Measurements from ENCODE around the gene AP3D1.

DNA sequence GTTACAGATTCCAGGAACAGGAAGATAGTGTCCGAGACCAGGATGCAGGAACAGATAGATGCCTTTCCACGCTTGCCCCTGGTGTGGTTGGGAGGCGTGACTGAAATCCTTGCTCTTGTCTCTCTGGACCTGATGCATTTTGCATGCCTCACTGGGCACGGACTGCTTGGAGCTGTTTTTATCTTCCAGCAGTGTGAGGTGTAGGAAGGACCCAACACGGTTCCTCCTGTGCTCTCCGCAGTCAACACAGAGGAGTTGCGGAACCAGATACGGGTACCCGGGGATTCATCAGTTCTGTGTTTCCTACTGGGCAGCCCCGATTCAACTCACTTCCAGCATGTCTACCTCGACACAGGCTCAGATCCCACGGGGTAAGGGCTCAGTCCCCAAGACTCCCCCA, 18.9 kb upstream of the AP3D1 start:
- TF ChIP-seq, protein P1, sequence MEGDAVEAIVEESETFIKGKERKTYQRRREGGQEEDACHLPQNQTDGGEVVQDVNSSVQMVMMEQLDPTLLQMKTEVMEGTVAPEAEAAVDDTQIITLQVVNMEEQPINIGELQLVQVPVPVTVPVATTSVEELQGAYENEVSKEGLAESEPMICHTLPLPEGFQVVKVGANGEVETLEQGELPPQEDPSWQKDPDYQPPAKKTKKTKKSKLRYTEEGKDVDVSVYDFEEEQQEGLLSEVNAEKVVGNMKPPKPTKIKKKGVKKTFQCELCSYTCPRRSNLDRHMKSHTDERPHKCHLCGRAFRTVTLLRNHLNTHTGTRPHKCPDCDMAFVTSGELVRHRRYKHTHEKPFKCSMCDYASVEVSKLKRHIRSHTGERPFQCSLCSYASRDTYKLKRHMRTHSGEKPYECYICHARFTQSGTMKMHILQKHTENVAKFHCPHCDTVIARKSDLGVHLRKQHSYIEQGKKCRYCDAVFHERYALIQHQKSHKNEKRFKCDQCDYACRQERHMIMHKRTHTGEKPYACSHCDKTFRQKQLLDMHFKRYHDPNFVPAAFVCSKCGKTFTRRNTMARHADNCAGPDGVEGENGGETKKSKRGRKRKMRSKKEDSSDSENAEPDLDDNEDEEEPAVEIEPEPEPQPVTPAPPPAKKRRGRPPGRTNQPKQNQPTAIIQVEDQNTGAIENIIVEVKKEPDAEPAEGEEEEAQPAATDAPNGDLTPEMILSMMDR (IDR thresholded peaks at IDR 0.05): no peak
- TF ChIP-seq POLR2A (IDR thresholded peaks at IDR 0.05) (no peak), POLR2AphosphoS5 (IDR thresholded peaks at IDR 0.05) (no peak)
